HG03521 (cell line): ENCODE data around the gene FRYL.

ENCODE experiments used
- ATAC-seq: cut with Tn5 transposase; IDR thresholded peaks from one replicate; pipeline ENCODE4 v1.9.1; 2021; ENCODE audit warnings: mild to moderate bottlenecking, moderate library complexity; ENCODE audit not compliant: unreplicated experiment

Gene FRYL

GRCh38 chr4:48499551-48500066, 280.5 kb downstream of the FRYL start:
- ATAC-seq, result peak; percentile 74

GRCh38 chr4:48498895-48499294, 281.2 kb downstream of the FRYL start:
- no peak for ATAC-seq

GRCh38 chr4:48495941-48496340, 284.1 kb downstream of the FRYL start:
- no peak for ATAC-seq

- ATAC-seq, result no peak
Measured at GRCh38 chr4:48493452-48494100, 286.5 kb downstream of the FRYL start.

- no peak for ATAC-seq
Measured at GRCh38 chr4:48491514-48492176, 288.4 kb downstream of the FRYL start.

GRCh38 chr4:48490680-48491513, 289.2 kb downstream of the FRYL start:
- ATAC-seq, result no peak

GRCh38 chr4:48490012-48490679, 289.9 kb downstream of the FRYL start, which contains the start of gene ZAR1:
ZAR1 (plus strand) TSS chr4:48490252; CDS start chr4:48490292, 40 bp downstream.
- no peak for ATAC-seq

- no peak for ATAC-seq
Measured at GRCh38 chr4:48489683-48490011, 290.4 kb downstream of the FRYL start.

GRCh38 chr4:48484494-48485168, 295.4 kb downstream of the FRYL start:
- ATAC-seq, result no peak

- no peak for ATAC-seq
Measured at GRCh38 chr4:48483777-48484493, 296.1 kb downstream of the FRYL start.

GRCh38 chr4:48483006-48483776, 296.9 kb downstream of the FRYL start, which contains the start of gene SLC10A4:
SLC10A4 (plus strand) TSS chr4:48483343; CDS start chr4:48483562, 219 bp downstream.
- no peak for ATAC-seq

- no peak for ATAC-seq
Measured at GRCh38 chr4:48481581-48481980, 298.5 kb downstream of the FRYL start.

GRCh38 chr4:48478273-48478672, 301.8 kb downstream of the FRYL start:
- ATAC-seq, result no peak

GRCh38 chr4:48475770-48476169, 304.3 kb downstream of the FRYL start:
- ATAC-seq, result no peak

- no peak for ATAC-seq
Measured at GRCh38 chr4:48472794-48473193, 307.3 kb downstream of the FRYL start.

- ATAC-seq, result no peak
Measured at GRCh38 chr4:48470570-48470969, 309.5 kb downstream of the FRYL start.

- no peak for ATAC-seq
Measured at GRCh38 chr4:48470137-48470536, 309.9 kb downstream of the FRYL start.

- no peak for ATAC-seq
Measured at GRCh38 chr4:48467891-48468290, 312.2 kb downstream of the FRYL start.

- ATAC-seq, result no peak
Measured at GRCh38 chr4:48467442-48467841, 312.6 kb downstream of the FRYL start.
